Activated CD8-positive, alpha-beta T cell treated with anti-CD3 and anti-CD28 coated beads for 36 hours (primary cell): ENCODE measurements around the gene ATAD5. TPM values are rescaled to one million over a fixed set of nuclear protein-coding genes. Genes with fewer than 3 reads are reported as not detected.
A peak's percentile ranks its signal among the peaks of the same experiment; 100 is the strongest.
"Not testable (repeated sequence)": the region's sequence is repeated elsewhere in the genome, so short reads cannot be mapped to it uniquely, and the experiment has no call there.

Experiments used
- ATAC-seq: fragments of 200-7000 bp; cut with Tn5 transposase; one replicate; pipeline ENCODE4 v1.10.0; 2021; ENCODE audit warnings: mild to moderate bottlenecking, moderate library complexity
- CTCF ChIA-PET: fragments of 350-600 bp; sonication (Branson Sonifier 250); formaldehyde crosslinking; loops from one replicate; lab custom pipeline; 2021; ENCODE audit warnings: antibody characterized with exemption; lab: Charles Lee
- POLR2A ChIA-PET: fragments of 350-600 bp; sonication (Branson Sonifier 250); formaldehyde crosslinking; loops from one replicate; lab custom pipeline; 2021; ENCODE audit warnings: antibody characterized with exemption; lab: Charles Lee
- DNase-seq: peaks from one replicate; pipeline ENCODE4 v3.0.0-alpha.2; 2020
- H3K27ac Mint-ChIP-seq: one replicate; pipeline ENCODE4 v1.8.0; 2021; ENCODE audit warnings: mild to moderate bottlenecking, mixed read lengths
- H3K27me3 Mint-ChIP-seq: one replicate; pipeline ENCODE4 v1.8.0; 2021; ENCODE audit warnings: mixed read lengths
- H3K36me3 Mint-ChIP-seq: one replicate; pipeline ENCODE4 v1.8.0; 2021; ENCODE audit warnings: low read depth, mixed read lengths
- H3K4me1 Mint-ChIP-seq: one replicate; pipeline ENCODE4 v1.8.0; 2021; ENCODE audit warnings: low read depth, mixed read lengths
- H3K4me3 Mint-ChIP-seq: one replicate; pipeline ENCODE4 v1.8.0; 2021; ENCODE audit warnings: mild to moderate bottlenecking, moderate library complexity, mixed read lengths
- H3K9me3 Mint-ChIP-seq: one replicate; pipeline ENCODE4 v1.8.0; 2021; ENCODE audit warnings: mixed read lengths
- intact Hi-C: fragments of 100-400 bp; cut with micrococcal nuclease; formaldehyde crosslinking; loops from one replicate; pipeline ENCODE4 v1.10.0; 2022
- total RNA-seq, 2 experiments: library from RNA; stranded (reverse); gene quantifications; one replicate each; pipeline ENCODE4 v1.2.3, GENCODE V29; 2021
- TF ChIP-seq, protein P1 (sequence below): fragments of 200-600 bp; IDR thresholded peaks from one replicate; pipeline ENCODE4 v1.8.0; 2022; ENCODE audit warnings: antibody characterized with exemption, mild to moderate bottlenecking

ATAD5 gene
- total RNA-seq, 2 experiments from 2014 or later, result 34.5 to 35.0 TPM

DNA sequence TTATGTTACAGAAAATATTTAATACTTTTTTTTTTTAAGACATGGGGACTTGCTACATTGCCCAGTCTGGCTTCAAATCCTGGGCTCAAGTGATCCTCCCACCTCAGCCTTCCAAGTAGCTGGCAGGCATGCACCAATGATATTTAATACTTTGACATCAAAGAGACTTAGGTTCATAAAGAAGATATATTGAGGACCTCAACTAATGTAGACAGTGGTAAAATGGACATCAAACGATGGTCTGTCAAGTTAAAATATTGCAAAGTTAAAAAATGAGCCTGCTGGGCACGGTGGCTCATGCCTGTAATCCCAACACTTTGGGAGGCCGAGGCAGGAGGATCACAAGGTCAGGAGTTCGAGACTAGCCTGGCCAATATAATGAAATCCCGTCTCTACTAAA, 65.5 kb downstream of the ATAD5 start:
- Mint-ChIP-seq H3K4me1 (peaks cover 18% of the 10 kb centered on the region), H3K36me3 (peaks cover 25% of the 10 kb centered on the region), H3K4me3 (no peak overlapping the region), H3K27me3 (no peaks in the 10 kb centered on the region), H3K9me3 (no peaks in the 10 kb centered on the region), H3K27ac (no peak overlapping the region)
- DNase-seq (no peak), ATAC-seq (no peak)
- CTCF ChIA-PET, result no interaction called here
- POLR2A ChIA-PET, result interaction anchor here (0.9 to 1.4 kb wide), 2 partner anchors 9 to 199 kb away, joined by 3 read pairs; no protein-coding TSS in a partner anchor
- TF ChIP-seq, protein P1, sequence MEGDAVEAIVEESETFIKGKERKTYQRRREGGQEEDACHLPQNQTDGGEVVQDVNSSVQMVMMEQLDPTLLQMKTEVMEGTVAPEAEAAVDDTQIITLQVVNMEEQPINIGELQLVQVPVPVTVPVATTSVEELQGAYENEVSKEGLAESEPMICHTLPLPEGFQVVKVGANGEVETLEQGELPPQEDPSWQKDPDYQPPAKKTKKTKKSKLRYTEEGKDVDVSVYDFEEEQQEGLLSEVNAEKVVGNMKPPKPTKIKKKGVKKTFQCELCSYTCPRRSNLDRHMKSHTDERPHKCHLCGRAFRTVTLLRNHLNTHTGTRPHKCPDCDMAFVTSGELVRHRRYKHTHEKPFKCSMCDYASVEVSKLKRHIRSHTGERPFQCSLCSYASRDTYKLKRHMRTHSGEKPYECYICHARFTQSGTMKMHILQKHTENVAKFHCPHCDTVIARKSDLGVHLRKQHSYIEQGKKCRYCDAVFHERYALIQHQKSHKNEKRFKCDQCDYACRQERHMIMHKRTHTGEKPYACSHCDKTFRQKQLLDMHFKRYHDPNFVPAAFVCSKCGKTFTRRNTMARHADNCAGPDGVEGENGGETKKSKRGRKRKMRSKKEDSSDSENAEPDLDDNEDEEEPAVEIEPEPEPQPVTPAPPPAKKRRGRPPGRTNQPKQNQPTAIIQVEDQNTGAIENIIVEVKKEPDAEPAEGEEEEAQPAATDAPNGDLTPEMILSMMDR, result no peak
- intact Hi-C loops, result no loop called here

DNA sequence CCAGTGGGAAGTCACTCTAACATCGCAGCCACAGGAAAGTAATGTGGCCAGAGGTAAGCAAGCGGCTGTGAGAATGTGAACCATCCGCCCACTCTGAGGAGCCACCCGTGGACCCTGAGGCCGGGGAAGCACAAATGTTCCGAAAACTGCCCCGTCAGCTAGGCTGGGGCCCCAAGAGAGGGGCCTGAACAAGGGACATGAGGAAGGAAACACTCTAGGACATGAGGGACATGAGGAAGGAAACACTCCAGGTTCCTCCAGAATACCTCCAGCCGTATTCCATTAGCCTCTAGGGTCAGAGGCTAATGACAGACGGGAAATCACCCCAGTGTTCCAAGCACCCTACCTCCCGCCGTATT, 74.0 kb downstream of the ATAD5 start:
- Mint-ChIP-seq H3K27ac (peak overlapping the region; percentile 83), H3K4me3 (peak overlapping the region; percentile 89), H3K36me3 (peaks cover 13% of the 10 kb centered on the region), H3K4me1 (peaks cover 47% of the 10 kb centered on the region), H3K27me3 (no peaks in the 10 kb centered on the region), H3K9me3 (no peaks in the 10 kb centered on the region)
- TF ChIP-seq, protein P1, result no peak
- intact Hi-C loops, result no loop called here
- ChIA-PET POLR2A (interaction anchor here (0.6 to 1.5 kb wide), 2 partner anchors 33 to 66 kb away, joined by 3 to 4 read pairs; no protein-coding TSS in a partner anchor), CTCF (no interaction called here)
- DNase-seq (peak; percentile 37), ATAC-seq (peak; percentile 31)

DNA sequence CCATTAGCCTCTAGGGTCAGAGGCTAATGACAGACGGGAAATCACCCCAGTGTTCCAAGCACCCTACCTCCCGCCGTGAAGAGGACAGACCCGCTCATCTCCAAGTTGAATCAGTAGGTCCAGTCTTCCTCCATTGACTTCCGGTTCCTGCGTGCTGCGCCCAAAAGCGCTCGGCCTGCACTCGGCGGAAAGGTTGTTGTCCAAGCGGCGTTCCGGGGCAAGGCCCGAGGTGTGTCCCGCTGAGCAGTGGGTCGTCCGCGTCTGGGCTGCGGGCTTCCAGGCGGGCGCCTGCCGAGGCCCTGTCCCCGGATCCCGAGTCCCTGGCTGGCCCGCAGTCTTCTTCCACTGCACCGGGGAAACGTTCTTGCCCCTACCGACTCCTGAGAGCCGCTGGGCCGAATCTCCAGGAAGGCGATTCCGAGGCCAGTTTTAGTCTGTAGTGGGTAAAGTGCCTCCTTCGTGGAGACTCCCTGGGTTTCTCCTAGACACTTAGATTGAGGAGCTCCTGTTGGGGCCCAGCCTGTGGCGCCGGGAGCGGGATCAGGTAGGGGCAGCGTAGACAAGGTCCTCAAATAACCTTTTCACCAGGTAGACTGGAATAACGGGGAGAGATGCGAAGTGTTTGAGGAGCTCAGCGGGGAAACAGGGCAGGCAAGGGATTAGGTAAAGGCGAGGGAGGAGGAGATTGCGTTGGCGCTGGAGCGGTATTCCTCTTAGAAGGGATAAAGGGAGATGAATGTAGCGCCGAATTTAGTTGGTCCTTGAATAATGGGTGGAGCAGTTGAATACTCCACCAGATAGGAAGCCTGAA, 74.5 kb downstream of the ATAD5 start, which contains the start of gene TEFM:
Gene TEFM (minus strand): TSS at position 138 of the 811 bp plus-strand sequence. CDS start 40 bp downstream, at position 98.
- ChIA-PET CTCF (interaction anchor here (1.1 kb wide), 1 partner anchor 35 kb away, joined by 3 read pairs; no protein-coding TSS in a partner anchor), POLR2A (interaction anchor here (0.6 to 1.5 kb wide), 8 partner anchors 8 to 83 kb away, joined by 3 to 4 read pairs (median 3); partner anchors contain the start of gene RNF135)
- DNase-seq, result peak; percentile 91
- TF ChIP-seq, protein P1, result no peak
- Mint-ChIP-seq H3K27ac (peak within 1 kb of the TSS; percentile 83), H3K36me3 (peaks cover 13% of the 10 kb centered on the region), H3K4me1 (peaks cover 45% of the 10 kb centered on the region), H3K9me3 (no peaks in the 10 kb centered on the region), H3K4me3 (peak within 1 kb of the TSS; percentile 89), H3K27me3 (no peaks in the 10 kb centered on the region)
- ATAC-seq, result peak; percentile 99
- intact Hi-C loops, result no loop called here

DNA sequence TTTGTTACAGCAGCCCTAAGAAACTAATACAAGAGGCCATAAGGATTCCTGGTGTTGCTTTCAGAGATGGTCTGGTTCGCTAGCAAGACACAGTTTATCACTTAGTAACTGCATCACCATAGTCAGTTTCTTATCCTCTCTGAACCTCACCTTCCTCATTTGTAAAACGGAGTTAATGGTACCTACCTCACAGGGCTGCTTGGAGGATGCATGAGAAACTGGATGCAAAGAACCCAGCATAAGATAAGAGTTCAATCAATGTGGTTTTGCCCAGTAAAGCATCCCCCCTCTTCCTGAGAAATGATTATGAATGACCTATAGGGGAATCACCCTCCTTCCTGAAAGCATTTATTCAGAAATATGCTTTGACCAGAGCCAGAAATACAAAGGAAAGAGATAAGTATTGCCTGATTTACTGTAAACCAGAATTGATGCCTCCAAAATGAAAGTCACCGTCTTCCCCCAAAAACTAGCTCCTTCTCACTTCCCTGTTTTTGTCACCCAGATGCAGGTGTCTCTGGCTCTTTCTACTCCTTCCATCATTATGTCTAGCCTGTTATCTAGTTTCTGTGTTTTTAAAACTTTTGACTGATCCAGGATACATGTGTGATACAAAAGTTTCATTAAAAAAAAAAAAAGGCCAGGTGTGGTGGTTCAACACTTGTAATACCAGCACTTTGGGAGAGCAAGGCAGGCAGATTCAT, 77.1 kb downstream of the ATAD5 start:
- POLR2A ChIA-PET, result no interaction called here
- Mint-ChIP-seq H3K4me1 (peaks cover 30% of the 10 kb centered on the region), H3K4me3 (no peak overlapping the region), H3K36me3 (peaks cover 2% of the 10 kb centered on the region), H3K27ac (no peak overlapping the region), H3K27me3 (no peaks in the 10 kb centered on the region), H3K9me3 (no peaks in the 10 kb centered on the region)
- DNase-seq, result no peak
- intact Hi-C loops, result no loop called here
- no peak for ATAC-seq
- TF ChIP-seq, protein P1, result no peak
- CTCF ChIA-PET, result no interaction called here

DNA sequence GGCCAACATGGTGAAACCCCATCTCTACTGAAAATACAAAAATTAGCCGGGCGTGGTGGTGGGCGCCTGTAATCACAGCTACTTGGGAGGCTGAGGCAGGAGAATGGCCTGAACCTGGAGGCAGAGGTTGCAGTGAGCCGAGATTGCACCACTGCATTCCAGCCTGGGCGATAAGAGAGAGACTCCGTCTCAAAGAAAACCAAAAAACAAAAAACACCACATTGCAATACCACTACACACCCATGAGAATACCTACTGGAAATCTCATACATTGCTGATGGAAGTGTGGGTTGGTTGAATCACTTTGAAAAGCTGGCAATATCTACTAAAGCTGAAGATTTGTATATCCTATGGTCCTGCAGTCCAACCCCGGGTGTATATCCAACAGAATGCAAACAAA, 78.4 kb downstream of the ATAD5 start:
- ChIA-PET POLR2A (interaction anchor here (1.4 to 1.5 kb wide), 2 partner anchors 13 to 16 kb away, joined by 3 to 4 read pairs; no protein-coding TSS in a partner anchor), CTCF (interaction anchor here (0.6 kb wide), 1 partner anchor 10 kb away, joined by 3 read pairs; no protein-coding TSS in a partner anchor)
- H3K4me3 Mint-ChIP-seq, H3K36me3 Mint-ChIP-seq, intact Hi-C loops, H3K27ac Mint-ChIP-seq, H3K27me3 Mint-ChIP-seq, ATAC-seq, H3K9me3 Mint-ChIP-seq, DNase-seq: not testable (repeated sequence)
- peaks cover 21% of the 10 kb centered on the region for H3K4me1 Mint-ChIP-seq
